Smooth muscle cell (in vitro differentiated cells): Measurements from ENCODE around the gene PTPRK. TPM values are rescaled to one million over a fixed set of nuclear protein-coding genes. Genes with fewer than 3 reads are reported as not detected.
A peak's percentile ranks its signal among the peaks of the same experiment; 100 is the strongest.

Source experiments
- DNase-seq: peaks from one replicate; lab custom pipeline; 2025; ENCODE audit not compliant: unreplicated experiment; lab: John Stamatoyannopoulos, UW
- H2AFZ ChIP-seq: fragments of 200-600 bp; sonication (generic); 2 replicates; pipeline ENCODE4 v1.6.0; 2016; ENCODE audit warnings: antibody characterized with exemption, low read depth, mild to moderate bottlenecking
- H3F3A ChIP-seq: fragments of 200-600 bp; sonication (generic); 2 replicates; pipeline ENCODE4 v1.6.0; 2017; ENCODE audit warnings: antibody characterized with exemption, low read depth
- H3K27ac ChIP-seq: fragments of 200-600 bp; sonication (generic); 2 replicates; pipeline ENCODE4 v1.5.1; 2016; ENCODE audit warnings: low read depth, mild to moderate bottlenecking
- H3K27me3 ChIP-seq: fragments of 200-600 bp; sonication (generic); 2 replicates; pipeline ENCODE4 v1.6.1; 2016; ENCODE audit warnings: low read depth, mild to moderate bottlenecking
- H3K36me3 ChIP-seq: fragments of 200-600 bp; sonication (generic); 2 replicates; pipeline ENCODE4 v1.5.1; 2016; ENCODE audit warnings: low read depth
- H3K4me1 ChIP-seq: fragments of 200-600 bp; sonication (generic); 2 replicates; pipeline ENCODE4 v1.5.1; 2016; ENCODE audit warnings: low read depth
- H3K4me2 ChIP-seq: fragments of 200-600 bp; sonication (generic); 2 replicates; pipeline ENCODE4 v1.6.0; 2016; ENCODE audit warnings: mild to moderate bottlenecking
- H3K4me3 ChIP-seq: fragments of 200-600 bp; sonication (generic); 2 replicates; pipeline ENCODE4 v1.5.1; 2016; ENCODE audit warnings: mild to moderate bottlenecking
- H3K79me2 ChIP-seq: fragments of 200-600 bp; sonication (generic); 2 replicates; pipeline ENCODE4 v1.6.0; 2016; ENCODE audit warnings: low read depth, mild to moderate bottlenecking
- H3K9ac ChIP-seq: fragments of 200-600 bp; sonication (generic); 2 replicates; pipeline ENCODE4 v1.6.0; 2016; ENCODE audit warnings: low read depth
- H3K9me3 ChIP-seq: fragments of 200-600 bp; sonication (generic); replicated peaks from 2 replicates; pipeline ENCODE4 v1.5.1; 2016; ENCODE audit warnings: low read depth
- H4K20me1 ChIP-seq: fragments of 200-600 bp; sonication (generic); 2 replicates; pipeline ENCODE4 v1.6.0; 2016; ENCODE audit warnings: low read depth
- WGBS: methylation state at CpG from one replicate; pipeline ENCODE4 v1.1.7; 2016; ENCODE audit warnings: low lambda C conversion rate; 5-methylcytosine and 5-hydroxymethylcytosine counted together
- polyA plus RNA-seq: library from polyadenylated mRNA; unstranded; fragments of >200 nt; fragmentation: Nextera tagmentation; extraction: Ambion mirVana; gene quantifications from 2 replicates; pipeline ENCODE4 v1.2.1, GENCODE V29; 2016
- total RNA-seq: library from RNA; depleted of rRNA; stranded (reverse); fragments of >200 nt; gene quantifications from 2 replicates; pipeline ENCODE4 v1.2.3, GENCODE V29; 2014
- TF ChIP-seq, protein P1 (sequence below): fragments of 200-600 bp; sonication (generic); IDR thresholded peaks from 2 replicates; pipeline ENCODE4 v1.5.1; 2017; ENCODE audit warnings: borderline replicate concordance, mild to moderate bottlenecking, antibody characterized with exemption; ENCODE audit not compliant: insufficient read depth, poor library complexity, severe bottlenecking

Gene PTPRK
- total and polyA plus RNA-seq, 2 experiments from 2014 or later, result 21.7 to 50.4 TPM

DNA sequence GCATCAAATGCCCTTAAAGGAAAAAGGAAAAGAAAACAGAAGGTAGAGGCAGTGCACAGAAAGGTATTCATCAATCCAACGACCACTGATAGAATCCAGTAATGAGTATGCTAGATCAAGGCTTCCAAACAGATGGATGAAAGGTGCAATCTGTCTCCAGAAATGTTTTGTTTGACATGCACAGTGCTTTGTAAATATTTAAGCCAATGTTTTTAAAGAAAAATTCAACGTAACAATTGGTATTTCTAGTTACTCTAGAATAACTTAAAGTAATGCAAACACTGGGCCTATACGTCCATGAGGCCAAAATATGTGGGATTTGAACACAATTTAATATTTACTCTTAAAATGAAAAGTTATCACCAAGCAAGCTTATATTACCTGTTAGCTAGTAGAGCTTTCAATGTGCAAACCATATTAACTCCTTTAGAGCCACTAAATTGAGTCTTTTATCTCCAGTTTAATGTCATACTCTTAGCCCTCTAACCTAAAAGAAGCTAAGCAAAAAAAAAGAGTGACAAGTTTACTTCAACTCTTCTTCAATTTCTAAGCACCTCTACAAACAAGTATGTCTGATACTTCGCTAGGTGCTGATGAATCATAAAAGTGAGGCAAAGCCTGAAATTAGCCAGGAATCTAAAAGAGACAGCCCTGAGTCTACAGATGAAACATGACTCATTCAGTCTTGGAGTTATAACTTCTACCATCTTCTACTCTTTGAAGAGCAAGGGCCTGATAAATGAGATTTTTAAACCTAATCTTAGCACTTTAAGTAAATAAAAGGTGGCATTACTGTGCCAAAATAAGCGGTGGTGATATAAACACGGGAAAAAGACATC is 169.8 kb downstream of the PTPRK start:
- no peak for DNase-seq
- Histone ChIP-seq H3F3A (peaks cover 4% of the 10 kb centered on the region), H3K27me3 (no peaks in the 10 kb centered on the region), H3K4me1 (no peaks in the 10 kb centered on the region), H4K20me1 (peaks cover 11% of the 10 kb centered on the region), H3K4me3 (no peak overlapping the region), H2AFZ (no peak overlapping the region), H3K4me2 (peak overlapping the region; percentile 44), H3K9me3 (no peaks in the 10 kb centered on the region), H3K27ac (peak overlapping the region; percentile 67), H3K36me3 (no peaks in the 10 kb centered on the region), H3K9ac (no peak overlapping the region), H3K79me2 (peaks cover 25% of the 10 kb centered on the region)
- WGBS, result 56% methylated on average over 6 of the region's 6 CpGs
- TF ChIP-seq, protein P1, sequence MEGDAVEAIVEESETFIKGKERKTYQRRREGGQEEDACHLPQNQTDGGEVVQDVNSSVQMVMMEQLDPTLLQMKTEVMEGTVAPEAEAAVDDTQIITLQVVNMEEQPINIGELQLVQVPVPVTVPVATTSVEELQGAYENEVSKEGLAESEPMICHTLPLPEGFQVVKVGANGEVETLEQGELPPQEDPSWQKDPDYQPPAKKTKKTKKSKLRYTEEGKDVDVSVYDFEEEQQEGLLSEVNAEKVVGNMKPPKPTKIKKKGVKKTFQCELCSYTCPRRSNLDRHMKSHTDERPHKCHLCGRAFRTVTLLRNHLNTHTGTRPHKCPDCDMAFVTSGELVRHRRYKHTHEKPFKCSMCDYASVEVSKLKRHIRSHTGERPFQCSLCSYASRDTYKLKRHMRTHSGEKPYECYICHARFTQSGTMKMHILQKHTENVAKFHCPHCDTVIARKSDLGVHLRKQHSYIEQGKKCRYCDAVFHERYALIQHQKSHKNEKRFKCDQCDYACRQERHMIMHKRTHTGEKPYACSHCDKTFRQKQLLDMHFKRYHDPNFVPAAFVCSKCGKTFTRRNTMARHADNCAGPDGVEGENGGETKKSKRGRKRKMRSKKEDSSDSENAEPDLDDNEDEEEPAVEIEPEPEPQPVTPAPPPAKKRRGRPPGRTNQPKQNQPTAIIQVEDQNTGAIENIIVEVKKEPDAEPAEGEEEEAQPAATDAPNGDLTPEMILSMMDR, result no peak

DNA sequence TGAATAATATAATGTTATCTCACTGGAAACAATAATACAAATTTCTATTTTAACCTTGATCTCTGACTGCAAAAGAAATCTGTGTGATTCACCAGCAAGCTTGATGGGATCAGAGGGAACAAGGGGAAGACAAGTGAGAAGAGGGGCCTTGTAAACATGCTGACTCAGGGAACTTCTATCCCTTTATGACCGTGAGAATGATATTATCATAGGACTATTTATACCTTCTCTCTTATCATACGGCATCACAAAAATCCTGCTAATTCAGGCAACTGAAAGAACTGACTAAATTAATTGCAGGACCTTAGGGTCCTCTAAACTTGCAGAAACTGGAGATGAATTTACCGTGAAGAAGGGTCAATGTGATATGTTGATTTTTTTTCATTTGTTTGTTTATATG is 173.3 kb downstream of the PTPRK start:
- Histone ChIP-seq H2AFZ (no peak overlapping the region), H3K4me1 (no peaks in the 10 kb centered on the region), H3F3A (peaks cover 4% of the 10 kb centered on the region), H3K27ac (no peak overlapping the region), H3K9ac (no peak overlapping the region), H3K4me3 (no peak overlapping the region), H3K4me2 (peak overlapping the region; percentile 5), H3K9me3 (no peaks in the 10 kb centered on the region), H3K27me3 (no peaks in the 10 kb centered on the region), H4K20me1 (peaks cover 25% of the 10 kb centered on the region), H3K36me3 (no peaks in the 10 kb centered on the region), H3K79me2 (peaks cover 9% of the 10 kb centered on the region)
- DNase-seq, result no peak
- TF ChIP-seq, protein P1, result no peak
- WGBS, result 25% methylated on average over 3 of the region's 3 CpGs

DNA sequence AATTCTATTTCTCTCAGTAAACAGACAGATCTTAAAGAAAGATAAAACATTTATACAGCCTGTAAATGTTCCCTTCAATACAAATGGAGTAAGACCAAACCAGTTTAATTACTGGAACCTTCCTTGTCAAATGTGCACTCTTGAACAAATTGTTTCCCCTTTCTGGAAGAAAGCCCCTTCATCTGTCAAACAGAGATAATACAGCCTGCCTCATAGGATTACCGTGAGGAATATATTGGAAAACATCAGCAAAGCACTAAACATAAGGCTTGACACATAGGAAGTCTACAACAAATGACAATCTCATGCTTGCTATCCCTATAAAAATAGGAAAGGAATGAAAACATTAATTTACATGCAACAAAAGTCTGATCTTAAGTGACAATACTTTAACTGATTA is 173.8 kb downstream of the PTPRK start:
- no peaks in the 10 kb centered on the region for H3K36me3 ChIP-seq
- TF ChIP-seq, protein P1, result no peak
- H3K27ac ChIP-seq, result no peak overlapping the region
- no peak overlapping the region for H3K4me3 ChIP-seq
- H3K4me2 ChIP-seq, result peak overlapping the region; percentile 5
- no peaks in the 10 kb centered on the region for H3K27me3 ChIP-seq
- no peak overlapping the region for H3K9ac ChIP-seq
- no peak overlapping the region for H2AFZ ChIP-seq
- H3K9me3 ChIP-seq, result no peaks in the 10 kb centered on the region
- WGBS, result 30% methylated on average over 1 of the region's 1 CpG
- H4K20me1 ChIP-seq, result peaks cover 25% of the 10 kb centered on the region
- DNase-seq, result no peak
- no peaks in the 10 kb centered on the region for H3K4me1 ChIP-seq
- H3F3A ChIP-seq, result peaks cover 3% of the 10 kb centered on the region
- peaks cover 14% of the 10 kb centered on the region for H3K79me2 ChIP-seq

DNA sequence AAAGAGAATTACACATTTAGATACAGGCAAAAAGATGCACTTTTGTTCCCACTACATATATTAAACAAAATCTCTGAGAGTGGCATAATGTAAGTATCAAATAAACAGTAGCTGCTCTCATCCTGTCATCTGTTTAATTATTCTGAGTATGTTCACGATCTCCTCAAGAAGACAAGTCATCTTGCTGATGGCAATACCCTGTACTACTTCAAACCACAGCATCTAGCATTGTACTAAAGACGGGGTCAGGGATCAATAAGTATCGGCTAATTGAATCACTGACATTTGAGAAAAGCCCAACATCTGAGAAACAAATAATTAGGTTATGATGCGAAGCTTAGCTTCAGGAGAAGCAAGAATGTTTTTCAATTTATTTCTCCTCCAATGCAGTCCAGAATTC is 175.1 kb downstream of the PTPRK start:
- H3K4me1 ChIP-seq, result no peaks in the 10 kb centered on the region
- no peaks in the 10 kb centered on the region for H3F3A ChIP-seq
- peaks cover 21% of the 10 kb centered on the region for H4K20me1 ChIP-seq
- no peak overlapping the region for H3K4me2 ChIP-seq
- H3K9me3 ChIP-seq, result no peaks in the 10 kb centered on the region
- TF ChIP-seq, protein P1, result no peak
- no peaks in the 10 kb centered on the region for H3K36me3 ChIP-seq
- no peaks in the 10 kb centered on the region for H3K27me3 ChIP-seq
- peaks cover 22% of the 10 kb centered on the region for H3K79me2 ChIP-seq
- DNase-seq, result no peak
- H2AFZ ChIP-seq, result no peak overlapping the region
- no peak overlapping the region for H3K27ac ChIP-seq
- H3K9ac ChIP-seq, result no peak overlapping the region
- no peak overlapping the region for H3K4me3 ChIP-seq
- WGBS, result 94% methylated on average over 4 of the region's 4 CpGs
